HepG2 (cell line): ENCODE measurements around the gene CNR2. TPM values are rescaled to one million over a fixed set of nuclear protein-coding genes. Genes with fewer than 3 reads are reported as not detected.

ENCODE experiments used
- CENPT ChIP-seq: sonication (generic); formaldehyde crosslinking; IDR thresholded peaks from 2 replicates; pipeline ENCODE4 v1.8.0; 2022; ENCODE audit warnings: low read depth, mild to moderate bottlenecking, moderate library complexity, missing genetic modification reagents
- FOXP4 ChIP-seq: sonication (generic); formaldehyde crosslinking; IDR thresholded peaks from 2 replicates; pipeline ENCODE4 v1.4.0; 2020; ENCODE audit warnings: missing genetic modification reagents
- GFI1 ChIP-seq: sonication (generic); formaldehyde crosslinking; IDR thresholded peaks from 2 replicates; pipeline ENCODE4 v1.5.0; 2020; ENCODE audit warnings: missing genetic modification reagents, mild to moderate bottlenecking, borderline replicate concordance
- HIVEP1 ChIP-seq: sonication (generic); formaldehyde crosslinking; IDR thresholded peaks from 2 replicates; pipeline ENCODE4 v1.4.0; 2020; ENCODE audit warnings: mild to moderate bottlenecking, missing genetic modification reagents
- HOXA7 ChIP-seq: sonication (generic); formaldehyde crosslinking; IDR thresholded peaks from 2 replicates; pipeline ENCODE4 v1.8.1; 2022; ENCODE audit warnings: mild to moderate bottlenecking, missing genetic modification reagents, moderate library complexity
- IKZF5 ChIP-seq: IDR thresholded peaks from 2 replicates; pipeline ENCODE4 v1.6.1; 2018; ENCODE audit warnings: missing genetic modification reagents, mild to moderate bottlenecking, missing compliant biosample characterization
- LCORL ChIP-seq, 2 experiments: fragments of 450-650 bp in 1 of 2; sonication (generic) in 1 of 2; formaldehyde crosslinking in 1 of 2; IDR thresholded peaks; 2 replicates each; pipeline versions ENCODE4 v1.5.0 to v1.6.1; 2017 to 2020; ENCODE audit warnings: antibody characterized with exemption in 1 of 2, missing genetic modification reagents in 1 of 2
- NCOA5 ChIP-seq: sonication (generic); formaldehyde crosslinking; IDR thresholded peaks from 2 replicates; pipeline ENCODE4 v1.4.0; 2020; ENCODE audit warnings: missing genetic modification reagents
- PITX1 ChIP-seq: sonication (generic); formaldehyde crosslinking; IDR thresholded peaks from 2 replicates; pipeline ENCODE4 v1.5.1; 2020; ENCODE audit warnings: mild to moderate bottlenecking, missing genetic modification reagents
- SMAD3 ChIP-seq: sonication (generic); formaldehyde crosslinking; IDR thresholded peaks from 2 replicates; pipeline ENCODE4 v1.4.0; 2020; ENCODE audit warnings: missing genetic modification reagents
- SNAPC2 ChIP-seq: sonication (generic); formaldehyde crosslinking; IDR thresholded peaks from 2 replicates; pipeline ENCODE4 v1.8.1; 2022; ENCODE audit warnings: mild to moderate bottlenecking, missing genetic modification reagents
- TFDP1 ChIP-seq: IDR thresholded peaks from 2 replicates; pipeline ENCODE4 v1.6.1; 2016; ENCODE audit warnings: missing compliant biosample characterization, missing genetic modification reagents, borderline replicate concordance
- USF2 ChIP-seq, 2 experiments: sonication (generic) in 1 of 2; formaldehyde crosslinking in 1 of 2; IDR thresholded peaks; 2 replicates each; pipeline versions ENCODE4 v1.5.1 to v1.6.1; 2011 to 2020; ENCODE audit warnings: borderline replicate concordance in 1 of 2, low read depth in 1 of 2, low read length in 1 of 2, mild to moderate bottlenecking in 1 of 2, missing genetic modification reagents in 1 of 2, moderate library complexity in 1 of 2
- ZNF484 ChIP-seq: sonication (generic); formaldehyde crosslinking; IDR thresholded peaks from 2 replicates; pipeline ENCODE4 v1.5.1; 2020; ENCODE audit warnings: mild to moderate bottlenecking, low read depth, missing genetic modification reagents, borderline replicate concordance
- ZNF773 ChIP-seq: sonication (generic); formaldehyde crosslinking; IDR thresholded peaks from 2 replicates; pipeline ENCODE4 v1.4.0; 2020; ENCODE audit warnings: missing genetic modification reagents, borderline replicate concordance
- ZNF816 ChIP-seq: sonication (generic); formaldehyde crosslinking; IDR thresholded peaks from 2 replicates; pipeline ENCODE4 v1.8.0; 2022; ENCODE audit warnings: missing genetic modification reagents, mild to moderate bottlenecking, borderline replicate concordance
- polyA plus RNA-seq, 8 experiments: library from polyadenylated mRNA; depleted of rRNA in 3 of 8; stranded (reverse) in 7 of 8; unstranded in 1 of 8; fragments of >200 nt; fragmentation: Illumina TruSeq in 4 of 8; extraction: Trizol in 4 of 8; gene quantifications; 2 replicates each; pipeline versions ENCODE4 v1.2.1 to v1.2.3, GENCODE V29; 2011 to 2016; ENCODE audit warnings: low read depth in 4 of 8, missing spikeins in 1 of 8, mixed read lengths in 1 of 8; ENCODE audit not compliant: insufficient read depth in 1 of 8
- total RNA-seq, 5 experiments: library from RNA; depleted of rRNA; stranded (reverse); fragments of >200 nt; fragmentation: Illumina TruSeq; extraction: Trizol; gene quantifications; 2 replicates each; pipeline ENCODE4 v1.2.3, GENCODE V29; 2016; ENCODE audit warnings: low read depth in 1 of 5
- TF ChIP-seq, protein P1 (sequence below): sonication (generic); formaldehyde crosslinking; IDR thresholded peaks from 2 replicates; pipeline ENCODE4 v1.8.0; 2022; ENCODE audit warnings: mild to moderate bottlenecking, missing genetic modification reagents, borderline replicate concordance
- TF ChIP-seq, protein P2 (sequence below): fragments of 450-650 bp; IDR thresholded peaks from 2 replicates; pipeline ENCODE4 v1.6.1; 2017

Gene CNR2
- total and polyA plus RNA-seq, 2 of the 13 experiments (the other 11 are each of a cell fraction or from before 2014, with no cell fraction given): not detected

- TF ChIP-seq FOXP4 (CRISPR knock-in tag): peak; percentile 64
- TF ChIP-seq HIVEP1 (CRISPR knock-in tag): peak; percentile 44; the same call in 1 of the 2 replicates
- TF ChIP-seq HOXA7 (CRISPR knock-in tag): no peak
- peak; percentile 66 for TF ChIP-seq USF2 (IDR thresholded peaks at IDR 0.05; ENCODE audit: low read depth, low read length)
- TF ChIP-seq USF2 (CRISPR knock-in tag; IDR thresholded peaks at IDR 0.05; ENCODE audit: borderline replicate concordance): peak; percentile 91; the same call in 1 of the 2 replicates
- TF ChIP-seq SMAD3: peak; percentile 76; the same call in 1 of the 2 replicates
- peak; percentile 52; the same call in 1 of the 2 replicates for TF ChIP-seq IKZF5
- no peak for TF ChIP-seq NCOA5 (CRISPR knock-in tag)
- TF ChIP-seq ZNF773: 0 out of 2 replicates have a peak, but pooled peaks have one; percentile 68
- TF ChIP-seq, protein P1, sequence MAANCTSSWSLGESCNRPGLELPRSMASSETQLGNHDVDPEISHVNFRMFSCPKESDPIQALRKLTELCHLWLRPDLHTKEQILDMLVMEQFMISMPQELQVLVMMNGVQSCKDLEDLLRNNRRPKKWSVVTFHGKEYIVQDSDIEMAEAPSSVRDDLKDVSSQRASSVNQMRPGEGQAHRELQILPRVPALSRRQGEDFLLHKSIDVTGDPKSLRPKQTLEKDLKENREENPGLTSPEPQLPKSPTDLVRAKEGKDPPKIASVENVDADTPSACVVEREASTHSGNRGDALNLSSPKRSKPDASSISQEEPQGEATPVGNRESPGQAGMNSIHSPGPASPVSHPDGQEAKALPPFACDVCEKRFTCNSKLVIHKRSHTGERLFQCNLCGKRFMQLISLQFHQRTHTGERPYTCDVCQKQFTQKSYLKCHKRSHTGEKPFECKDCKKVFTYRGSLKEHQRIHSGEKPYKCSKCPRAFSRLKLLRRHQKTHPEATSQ (CRISPR knock-in tag): no peak
- no peak; the same call in 1 of the 2 replicates for TF ChIP-seq ZNF484
- no peak for TF ChIP-seq LCORL (IDR thresholded peaks at IDR 0.05)
- TF ChIP-seq LCORL (CRISPR knock-in tag; IDR thresholded peaks at IDR 0.05): peak; percentile 69
- TF ChIP-seq ZNF816 (CRISPR knock-in tag): no peak
- TF ChIP-seq, protein P2, sequence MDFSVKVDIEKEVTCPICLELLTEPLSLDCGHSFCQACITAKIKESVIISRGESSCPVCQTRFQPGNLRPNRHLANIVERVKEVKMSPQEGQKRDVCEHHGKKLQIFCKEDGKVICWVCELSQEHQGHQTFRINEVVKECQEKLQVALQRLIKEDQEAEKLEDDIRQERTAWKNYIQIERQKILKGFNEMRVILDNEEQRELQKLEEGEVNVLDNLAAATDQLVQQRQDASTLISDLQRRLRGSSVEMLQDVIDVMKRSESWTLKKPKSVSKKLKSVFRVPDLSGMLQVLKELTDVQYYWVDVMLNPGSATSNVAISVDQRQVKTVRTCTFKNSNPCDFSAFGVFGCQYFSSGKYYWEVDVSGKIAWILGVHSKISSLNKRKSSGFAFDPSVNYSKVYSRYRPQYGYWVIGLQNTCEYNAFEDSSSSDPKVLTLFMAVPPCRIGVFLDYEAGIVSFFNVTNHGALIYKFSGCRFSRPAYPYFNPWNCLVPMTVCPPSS: no peak
- peak; percentile 75; the same call in 1 of the 2 replicates for TF ChIP-seq SNAPC2 (CRISPR knock-in tag)
- TF ChIP-seq CENPT (CRISPR knock-in tag): no peak
- TF ChIP-seq PITX1 (CRISPR knock-in tag): no peak; the same call in 1 of the 2 replicates
- TF ChIP-seq GFI1 (CRISPR knock-in tag): no peak; the same call in 1 of the 2 replicates
- 0 out of 2 replicates have a peak, but pooled peaks have one; percentile 47 for TF ChIP-seq TFDP1 (CRISPR knock-in tag)
These were observed 87.9 kb downstream of the CNR2 start, which contains the start of gene HMGCL (continued) for GRCh38 chr1:23825076-23825761.
